ENCODE results near the gene CXCR3. TPM values are rescaled to one million over a fixed set of nuclear protein-coding genes. Genes with fewer than 3 reads are reported as not detected.
"Not testable (repeated sequence)": the region's sequence is repeated elsewhere in the genome, so short reads cannot be mapped to it uniquely, and the experiment has no call there.

CXCR3 gene
- polyA plus RNA-seq, 3 donors, result 0.18 TPM; not detected in 2

- no peak for DNase-seq (ENCODE audit: extremely low read depth in 1 of 11, low read depth in 9 of 11, low spot score in 4 of 11)
Measured at GRCh38 chrX:71577682-71578081, 40.6 kb downstream of the CXCR3 start.

GRCh38 chrX:71573590-71573989 is 44.7 kb downstream of the CXCR3 start:
- DNase-seq (ENCODE audit: extremely low read depth in 1 of 11, low read depth in 9 of 11, low spot score in 4 of 11), result no peak

- not testable (repeated sequence) for DNase-seq (ENCODE audit: extremely low read depth in 1 of 11, low read depth in 9 of 11, low spot score in 4 of 11)
Measured at GRCh38 chrX:71571390-71571789, 46.9 kb downstream of the CXCR3 start.

Other genes starting within 250 kb of the CXCR3 start
- gene OGT, start 85.4 kb downstream of the CXCR3 start, polyA plus RNA-seq (ENCODE audit: insufficient read length in 3 of 3), result 100 to 1,000 TPM; 185 to 346 (median 219) TPM
- 1 to 10 TPM; 2.3 to 3.4 (median 2.7) TPM for gene GCNA, start 40.1 kb downstream of the CXCR3 start, polyA plus RNA-seq (ENCODE audit: insufficient read length in 3 of 3)
- not detected for gene CXorf49, start 99.8 kb upstream of the CXCR3 start, polyA plus RNA-seq (ENCODE audit: insufficient read length in 3 of 3)
- gene CXorf49B, start 144.8 kb upstream of the CXCR3 start, polyA plus RNA-seq (ENCODE audit: insufficient read length in 3 of 3), result not detected